A172 (cell line): ENCODE results near the gene CCIN. TPM values are rescaled to one million over a fixed set of nuclear protein-coding genes. Genes with fewer than 3 reads are reported as not detected.

ENCODE experiments used
- total RNA-seq: library from RNA; depleted of rRNA; stranded (reverse); fragments of >200 nt; shearing (Covaris generic); gene quantifications from 2 replicates; pipeline ENCODE4 v1.2.3, GENCODE V29; 2014; rRNA removed

The CCIN gene
- total RNA-seq, 1 experiment from 2014 or later, result 0.34 TPM

Other genes with a start within 250 kb of the CCIN start
- not detected in 2 replicates for gene OR2S2, start 211.2 kb upstream of the CCIN start, total RNA-seq
- 17.9 and 19.4 TPM in 2 replicates for gene RECK, start 132.5 kb upstream of the CCIN start, total RNA-seq
- gene GLIPR2, start 32.7 kb upstream of the CCIN start, total RNA-seq, result 17.6 and 24.3 TPM in 2 replicates
- gene CLTA, start 21.5 kb downstream of the CCIN start, total RNA-seq, result 499 and 646 TPM in 2 replicates
- 26.5 and 35.0 TPM in 2 replicates for gene GNE, start 89.1 kb downstream of the CCIN start, total RNA-seq
- 8.9 and 10.9 TPM in 2 replicates for gene RNF38, start 230.9 kb downstream of the CCIN start, total RNA-seq